GM18867 (cell line): Measurements from ENCODE around the gene MRPL46.
"Not testable (repeated sequence)": the region's sequence is repeated elsewhere in the genome, so short reads cannot be mapped to it uniquely, and the experiment has no call there.

Experiments
- ATAC-seq: cut with Tn5 transposase; IDR thresholded peaks from one replicate; pipeline ENCODE4 v1.9.1; 2021; ENCODE audit warnings: mild to moderate bottlenecking, moderate library complexity; ENCODE audit not compliant: unreplicated experiment

MRPL46 gene

DNA sequence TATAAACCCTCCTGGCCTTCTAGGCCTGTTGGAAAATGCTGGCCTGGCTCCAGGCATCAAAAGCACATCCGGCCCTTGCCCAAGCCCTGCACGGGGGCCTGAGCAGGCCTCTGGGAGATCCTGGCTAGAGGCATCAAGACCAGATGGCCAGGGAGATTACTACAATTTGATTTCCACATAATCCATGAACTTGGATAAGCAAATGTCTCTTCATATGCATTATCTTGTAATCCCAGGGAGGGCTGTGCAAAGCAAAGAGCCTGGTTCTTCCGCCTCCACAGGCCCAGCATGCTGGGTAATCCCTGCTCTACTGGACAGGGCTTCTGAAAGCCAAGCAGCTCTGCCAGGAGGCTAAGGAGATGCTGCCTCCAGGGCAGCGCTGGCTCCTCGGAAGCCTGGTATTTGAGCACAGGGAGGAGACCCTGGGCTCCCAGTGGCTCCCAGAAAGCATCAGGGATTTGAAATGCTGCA is 18.2 kb downstream of the MRPL46 start:
- no peak for ATAC-seq

DNA sequence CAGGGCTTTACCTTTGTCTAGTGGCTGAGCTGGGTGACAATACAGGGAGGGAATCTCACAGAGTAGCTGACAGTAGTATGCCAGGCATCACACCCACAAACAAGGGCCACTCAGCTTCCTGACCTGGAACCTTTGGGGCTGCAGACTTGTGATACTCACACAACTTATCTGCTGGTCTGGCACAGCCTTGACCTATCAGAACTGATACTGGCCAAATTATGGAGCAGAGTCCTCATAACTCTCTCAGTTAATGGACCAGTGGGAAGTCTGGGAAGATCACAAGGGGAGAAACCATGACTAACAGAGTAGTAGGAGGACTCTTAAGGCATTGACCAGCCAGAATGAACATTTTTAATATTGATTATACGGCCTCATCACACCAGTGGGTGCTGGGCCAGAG is 19.4 kb downstream of the MRPL46 start:
- ATAC-seq, result no peak

DNA sequence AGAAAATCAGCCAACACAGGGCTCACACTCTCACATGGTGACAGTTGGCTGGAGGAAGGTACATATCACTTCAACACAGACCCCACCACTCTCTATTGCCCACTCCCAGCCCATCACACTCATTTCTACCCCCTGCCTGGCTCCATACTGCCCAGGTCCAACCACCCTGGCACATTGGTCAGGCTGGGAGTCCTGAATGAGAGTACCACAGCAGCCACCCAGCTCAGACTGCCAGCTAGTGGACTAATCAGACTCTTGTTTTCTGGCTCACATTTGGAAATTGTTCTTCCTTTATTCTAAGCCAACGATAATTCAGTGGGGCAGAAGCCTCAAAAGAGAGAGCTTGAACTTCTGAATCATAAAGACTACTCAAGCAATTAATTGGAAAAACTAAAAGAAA is 20.0 kb downstream of the MRPL46 start:
- no peak for ATAC-seq

DNA sequence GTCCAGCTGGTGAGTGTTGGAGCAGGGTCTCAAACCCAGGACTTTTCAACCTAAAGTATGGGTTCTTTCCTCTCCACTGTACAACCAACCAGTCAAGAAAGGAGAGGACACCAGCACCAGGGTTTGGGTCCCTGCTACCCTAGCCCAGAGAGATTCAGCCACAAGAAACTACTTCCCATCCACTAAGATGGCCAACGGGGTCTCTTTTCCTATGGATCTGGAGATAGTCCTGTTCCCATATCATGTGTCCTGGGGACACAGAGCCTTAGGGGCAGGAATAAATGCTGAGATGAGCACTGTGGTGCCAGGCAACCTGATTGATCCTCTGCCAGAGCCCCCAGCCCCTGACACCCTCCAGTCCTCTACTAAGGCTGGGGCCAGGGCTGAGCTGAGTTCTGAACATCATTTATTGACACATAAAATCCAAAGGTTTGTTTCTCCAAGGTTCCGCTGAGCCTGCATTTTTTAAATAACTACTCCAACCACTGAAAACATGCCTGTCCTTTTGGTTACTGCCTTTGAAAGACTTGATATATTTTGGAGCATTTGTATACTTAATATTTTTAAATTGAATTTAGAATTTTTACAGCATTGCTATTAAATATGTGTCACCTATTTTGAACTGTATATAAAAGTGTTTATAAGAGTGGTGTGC is 26.0 kb downstream of the MRPL46 start:
- no peak for ATAC-seq

DNA sequence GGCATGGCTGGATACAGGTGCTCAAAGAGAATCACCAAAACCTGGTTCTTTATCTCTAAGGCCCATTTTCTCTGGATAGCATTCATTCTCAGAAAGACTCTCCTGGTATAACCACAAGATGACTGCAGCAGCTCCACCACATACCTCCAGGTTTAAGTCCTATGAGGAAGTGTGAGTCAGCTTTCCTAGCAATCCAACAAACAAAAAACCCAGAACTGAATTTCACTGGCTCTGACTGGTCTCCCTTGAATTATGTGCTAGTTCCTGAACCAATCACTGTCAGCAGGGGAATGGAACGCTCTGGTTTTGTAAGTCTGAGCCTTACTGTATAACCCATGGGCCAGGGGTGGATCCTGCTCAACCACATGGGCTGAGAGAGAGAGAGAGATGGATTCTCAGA is 27.2 kb downstream of the MRPL46 start:
- no peak for ATAC-seq

DNA sequence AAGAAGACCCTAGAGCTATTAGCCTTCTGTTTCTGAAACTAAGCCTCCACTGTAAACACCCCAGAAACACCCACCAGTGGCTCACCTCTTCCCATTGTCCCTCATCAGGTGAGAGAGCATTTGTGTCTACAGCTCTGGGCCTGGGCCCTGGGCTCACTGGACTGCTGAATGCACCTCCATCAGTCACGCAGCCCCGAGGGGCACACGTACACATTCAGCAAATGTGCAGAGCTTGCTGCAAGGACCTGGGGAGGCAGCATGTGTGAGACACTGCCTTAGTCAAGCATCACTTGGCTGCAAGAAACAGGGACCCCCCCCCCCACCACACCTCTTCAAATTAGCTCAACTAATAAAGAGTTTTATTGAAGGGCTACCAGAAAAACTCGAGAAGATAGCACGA is 29.0 kb downstream of the MRPL46 start:
- ATAC-seq, result no peak

DNA sequence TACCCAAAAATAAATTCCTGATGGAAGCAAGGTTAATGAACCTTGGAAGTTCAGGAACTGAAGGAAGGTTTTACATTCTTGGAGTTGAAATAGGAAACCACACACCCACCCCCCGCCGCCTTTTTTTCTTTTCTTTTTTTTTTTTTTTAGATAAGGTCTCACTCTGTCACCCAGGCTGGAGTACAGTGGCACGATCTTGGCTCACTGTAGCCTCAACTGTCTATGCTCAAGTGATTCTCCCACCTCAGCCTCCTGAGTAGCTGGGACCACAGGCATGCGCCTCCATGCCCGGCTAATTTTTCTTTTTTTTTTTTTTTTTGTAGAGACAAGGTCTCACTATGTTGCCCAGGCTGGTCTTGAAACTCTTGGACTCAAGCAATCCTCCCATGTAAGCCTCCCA is 33.1 kb downstream of the MRPL46 start:
- not testable (repeated sequence) for ATAC-seq

DNA sequence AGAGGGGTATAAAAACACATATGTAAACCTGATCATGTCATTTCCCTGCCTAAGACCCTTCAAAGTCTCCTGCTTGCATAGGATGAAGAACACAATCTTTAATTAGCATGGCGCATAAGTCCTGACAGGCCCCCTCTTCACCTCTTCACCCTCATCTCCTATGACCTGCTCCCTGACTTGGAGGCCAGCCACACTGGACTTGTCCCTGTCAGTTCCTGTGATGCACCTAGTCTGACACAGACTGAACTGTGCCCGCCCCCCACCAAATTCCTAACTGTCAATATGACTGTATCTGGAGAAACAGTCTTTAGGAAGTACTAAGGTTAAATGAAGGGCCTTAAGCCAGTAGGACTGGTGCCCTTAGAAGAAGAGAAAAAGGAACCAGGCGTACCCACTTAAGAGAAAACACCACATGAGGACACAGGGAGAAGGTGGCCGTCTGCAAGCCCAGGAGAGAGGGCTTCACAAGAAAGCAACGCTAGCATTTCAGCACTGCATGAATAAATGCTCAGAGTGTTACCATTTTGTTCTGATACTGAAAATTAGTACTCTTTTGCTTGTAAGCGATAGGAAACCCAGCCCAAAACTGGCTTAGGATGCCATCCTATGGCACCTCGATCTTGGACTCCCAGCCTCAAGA is 34.0 kb downstream of the MRPL46 start:
- ATAC-seq, result no peak

DNA sequence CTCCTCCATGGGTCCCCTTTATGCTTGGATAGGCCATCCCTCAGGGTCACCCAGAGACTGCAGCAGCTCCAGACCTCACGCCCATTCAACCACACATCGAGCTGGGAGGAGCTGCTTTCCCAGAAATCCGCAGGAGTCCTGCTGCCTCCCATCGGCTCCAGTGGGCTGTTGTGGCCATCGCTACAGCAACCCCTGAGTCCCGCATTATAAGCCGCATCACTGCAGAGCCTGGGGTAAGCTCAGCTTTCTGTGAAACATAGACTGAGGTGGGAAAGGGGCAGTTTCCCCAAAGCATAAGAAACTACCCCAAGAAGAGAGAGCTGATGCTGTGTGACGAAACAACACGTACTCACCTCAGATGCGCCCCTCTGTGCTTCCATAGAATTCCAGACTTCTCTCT is 35.7 kb downstream of the MRPL46 start:
- no peak for ATAC-seq

DNA sequence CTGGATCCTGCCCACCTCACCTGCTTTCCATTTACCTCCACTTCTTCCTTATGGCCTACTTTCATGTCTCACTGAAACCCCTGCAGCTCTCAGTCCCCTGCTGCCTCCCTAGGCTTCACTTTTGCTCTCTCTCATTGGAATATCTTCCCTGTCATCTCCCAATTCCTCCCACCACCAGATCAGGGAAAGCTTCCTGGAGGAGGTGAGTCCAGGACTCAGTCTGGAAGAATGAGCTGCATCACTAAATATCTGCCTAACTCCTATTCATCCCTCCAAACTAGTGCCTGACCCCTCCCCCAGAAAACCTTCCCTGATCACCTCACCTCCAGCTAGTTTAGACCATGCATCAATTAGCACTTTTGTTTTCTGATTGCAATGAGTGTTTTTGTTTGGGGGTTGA is 37.1 kb downstream of the MRPL46 start:
- ATAC-seq, result no peak

DNA sequence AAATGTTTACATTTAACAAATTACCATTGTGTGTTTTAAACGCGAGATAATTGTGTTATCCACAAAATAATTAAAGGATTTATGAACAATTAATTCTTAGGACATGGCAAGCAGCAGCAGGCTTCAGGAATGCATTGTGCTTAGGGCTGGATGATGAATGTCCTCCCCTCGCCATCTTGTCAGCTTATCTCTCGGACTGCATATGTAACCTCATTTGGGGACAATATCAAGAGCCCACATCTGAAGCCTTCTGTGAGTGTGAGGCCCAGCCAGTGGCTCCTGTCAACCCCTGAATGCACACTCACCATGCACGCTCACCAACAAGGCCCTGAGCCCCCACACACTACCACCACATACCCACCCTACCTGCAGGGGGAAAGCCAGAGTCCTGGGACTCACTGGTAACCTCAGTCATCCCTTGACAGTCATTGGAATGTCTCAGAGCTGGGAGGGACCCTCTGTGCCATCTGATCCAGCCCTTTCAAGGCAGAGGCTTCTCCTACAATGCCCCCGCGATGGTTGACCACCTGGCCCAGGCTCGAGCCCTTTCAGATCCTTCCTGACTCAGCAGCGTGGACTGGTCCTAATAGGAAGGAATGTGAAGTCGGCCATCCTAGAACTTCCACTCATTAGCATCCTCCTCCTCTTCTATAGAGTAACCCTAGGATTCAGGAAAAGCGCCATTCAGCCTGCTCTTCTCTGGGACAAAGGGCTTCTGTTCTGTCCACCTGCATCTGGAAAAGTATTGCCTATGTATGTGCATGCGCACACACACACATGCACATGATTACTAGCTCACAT is 38.2 kb downstream of the MRPL46 start:
- no peak for ATAC-seq

DNA sequence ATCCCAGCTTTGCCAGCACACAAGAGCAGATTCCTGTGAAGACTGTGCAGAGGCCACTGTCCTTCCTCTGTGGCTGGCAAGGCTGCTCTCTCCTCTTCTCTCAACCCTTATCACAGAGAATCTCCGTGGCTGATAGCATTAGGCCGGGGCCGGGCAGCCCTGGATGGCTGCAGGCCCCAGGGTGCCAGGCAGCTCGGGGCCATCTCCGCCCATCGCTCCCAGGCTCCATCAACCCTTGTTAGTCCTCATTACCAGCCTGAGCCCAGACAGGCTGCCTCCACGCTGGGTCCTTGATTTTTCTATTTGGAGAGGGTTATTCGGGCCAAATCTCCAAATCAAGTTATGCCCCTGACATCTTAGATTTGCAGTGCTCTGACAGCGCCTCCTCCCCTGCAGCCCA is 39.1 kb downstream of the MRPL46 start:
- no peak for ATAC-seq

DNA sequence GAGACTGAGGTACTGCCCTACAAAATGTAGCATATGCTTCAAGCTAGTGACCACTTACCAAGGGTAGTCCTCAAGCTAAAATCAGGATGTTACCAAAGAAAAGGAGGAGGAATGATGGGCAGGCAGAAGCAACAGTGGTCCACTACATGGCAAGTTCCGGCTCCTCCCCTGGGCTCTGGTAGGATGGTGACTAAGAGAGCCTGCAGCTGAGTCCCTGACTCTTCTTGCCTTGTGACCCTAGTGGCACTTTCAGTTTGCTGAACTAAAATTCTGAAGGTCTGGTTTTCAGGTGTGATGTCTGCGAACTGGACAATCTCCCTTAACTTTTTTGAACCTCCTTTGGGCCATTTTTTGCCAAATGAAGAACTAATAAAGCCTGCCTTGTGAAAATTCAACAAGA is 40.9 kb downstream of the MRPL46 start:
- ATAC-seq, result no peak

DNA sequence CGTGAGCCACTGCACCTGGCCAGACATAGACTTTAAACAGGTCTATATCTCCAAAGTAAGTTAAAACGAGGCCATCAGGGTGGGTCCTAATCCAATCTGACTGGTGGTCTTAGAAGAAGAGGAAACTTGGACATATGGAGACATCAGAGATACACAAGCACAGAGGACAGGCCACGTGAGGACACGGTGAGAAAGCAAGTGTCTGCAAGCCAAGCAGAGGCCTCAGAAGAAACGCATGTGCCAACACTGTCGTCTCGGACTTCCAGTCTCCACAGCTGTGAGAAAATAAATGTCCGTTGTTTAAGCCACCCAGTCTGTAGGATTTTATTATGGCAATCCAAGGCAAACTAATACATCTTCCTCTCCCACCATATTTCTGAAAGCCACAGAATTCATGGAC is 43.9 kb downstream of the MRPL46 start:
- no peak for ATAC-seq

DNA sequence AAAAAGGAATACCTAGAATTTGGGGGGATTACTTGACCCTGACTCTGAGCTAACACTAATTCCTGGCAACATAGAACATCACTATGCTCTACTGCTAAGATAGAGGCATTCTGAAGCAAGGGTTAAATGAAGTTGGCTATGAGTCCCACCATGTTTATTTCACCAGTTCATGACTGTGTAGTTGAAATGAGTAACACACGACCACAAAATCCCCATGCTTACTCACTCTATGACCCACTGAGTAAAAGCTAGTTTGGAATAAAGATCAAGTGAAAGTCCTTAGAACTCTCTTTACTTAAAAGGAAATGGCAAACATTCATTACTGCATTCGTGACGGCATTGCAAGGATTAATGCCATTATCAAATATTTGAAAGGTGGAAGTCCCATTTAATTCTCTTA is 47.4 kb downstream of the MRPL46 start:
- no peak for ATAC-seq
